ENCODE data around the gene SCP2. TPM values are rescaled to one million over a fixed set of nuclear protein-coding genes. Genes with fewer than 3 reads are reported as not detected.

The SCP2 gene
- total RNA-seq, 1 donor from 2014 or later = 120 TPM

DNA sequence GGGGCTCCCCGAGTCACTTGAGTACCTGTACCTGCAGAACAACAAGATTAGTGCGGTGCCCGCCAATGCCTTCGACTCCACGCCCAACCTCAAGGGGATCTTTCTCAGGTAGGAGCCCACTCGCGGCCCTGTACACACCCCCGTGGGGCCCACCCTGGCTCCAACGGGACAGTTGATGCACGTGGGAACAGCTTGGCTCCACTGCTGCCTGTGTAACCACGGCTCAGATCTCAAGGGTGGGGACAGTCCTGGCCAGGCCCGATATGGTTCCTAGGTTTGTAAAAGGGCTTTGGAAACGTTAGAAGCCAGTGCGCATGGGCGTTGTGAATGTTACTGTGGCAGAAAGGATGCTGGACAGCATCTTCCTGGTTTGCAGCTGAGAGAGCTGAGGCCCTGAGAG is 153.7 kb downstream of the SCP2 start:
- DNase-seq (ENCODE audit: low spot score) = no peak

GRCh38 chr1:53081384-53082066 is 154.4 kb downstream of the SCP2 start:
- DNase-seq (ENCODE audit: low spot score) = no peak

GRCh38 chr1:53082826-53083455 is 155.9 kb downstream of the SCP2 start:
- no peak for DNase-seq (ENCODE audit: low spot score)

DNA sequence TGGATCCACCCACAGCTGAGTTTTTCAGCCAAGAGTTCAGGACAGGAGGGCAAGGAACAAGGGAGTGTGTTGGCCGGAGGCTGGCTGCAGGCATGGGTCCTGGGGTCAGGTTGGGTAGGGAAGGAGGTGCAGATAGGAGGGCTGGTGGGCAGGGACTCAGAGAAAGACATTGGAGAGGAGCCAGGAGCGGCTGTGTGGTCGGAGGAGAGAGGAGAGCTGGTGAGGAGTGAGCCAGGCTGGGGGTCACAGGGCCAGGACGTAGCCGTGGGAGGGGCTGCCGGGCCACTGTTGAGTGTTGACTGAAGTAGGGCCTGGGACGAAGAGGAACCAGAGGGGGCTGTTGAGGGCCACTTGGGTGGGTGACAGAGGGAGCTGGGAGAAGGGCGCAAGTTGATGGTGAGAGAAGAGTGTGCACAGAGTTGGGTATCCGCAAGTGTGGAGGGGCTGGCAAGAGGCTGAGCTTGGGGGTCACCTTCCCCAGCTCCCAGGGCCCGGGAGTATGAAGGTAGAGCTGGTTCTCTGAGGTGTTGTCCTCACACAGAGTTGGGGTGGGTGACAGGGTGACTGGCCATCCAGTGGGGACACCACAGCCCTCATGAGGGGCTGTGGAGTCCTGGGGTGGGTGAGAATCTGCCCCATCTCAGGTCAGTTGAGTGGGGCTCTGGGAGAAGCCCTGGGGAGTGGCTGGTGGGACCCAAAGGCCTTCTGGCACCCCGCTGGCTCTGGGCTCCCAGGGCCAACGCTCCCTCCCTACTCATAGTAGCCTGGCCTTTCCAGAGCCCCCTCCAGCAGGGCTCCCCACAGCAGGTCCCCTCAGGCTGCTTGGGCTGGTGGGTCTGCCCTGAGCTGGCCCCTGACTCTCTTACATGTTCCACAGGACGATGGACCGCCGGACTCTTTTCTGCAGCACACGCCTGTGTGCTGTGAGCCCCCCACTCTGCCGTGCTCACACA is 156.8 kb downstream of the SCP2 start:
- DNase-seq (ENCODE audit: low spot score) = no peak

DNA sequence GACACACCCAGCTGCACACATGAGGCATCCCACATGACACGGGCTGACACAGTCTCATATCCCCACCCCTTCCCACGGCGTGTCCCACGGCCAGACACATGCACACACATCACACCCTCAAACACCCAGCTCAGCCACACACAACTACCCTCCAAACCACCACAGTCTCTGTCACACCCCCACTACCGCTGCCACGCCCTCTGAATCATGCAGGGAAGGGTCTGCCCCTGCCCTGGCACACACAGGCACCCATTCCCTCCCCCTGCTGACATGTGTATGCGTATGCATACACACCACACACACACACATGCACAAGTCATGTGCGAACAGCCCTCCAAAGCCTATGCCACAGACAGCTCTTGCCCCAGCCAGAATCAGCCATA is 157.5 kb downstream of the SCP2 start:
- no peak for DNase-seq (ENCODE audit: low spot score)

DNA sequence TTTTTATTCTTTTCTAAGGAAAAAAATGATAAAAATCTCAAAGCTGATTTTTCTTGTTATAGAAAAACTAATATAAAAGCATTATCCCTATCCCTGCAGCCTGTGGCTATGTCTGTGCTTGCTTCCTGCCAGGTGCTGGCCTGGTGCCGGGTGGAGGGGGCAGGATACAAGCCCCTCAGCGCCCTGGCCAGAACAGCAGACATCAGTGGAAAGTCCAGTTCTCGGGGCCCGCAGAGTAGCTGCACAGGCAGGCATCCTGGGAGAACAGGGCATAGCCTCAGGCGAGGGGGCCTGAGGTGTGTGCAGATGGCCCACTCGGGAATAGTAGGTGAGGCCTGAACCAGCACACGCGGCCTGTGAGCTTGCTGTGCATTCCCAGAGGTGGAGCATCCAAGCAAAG is 158.3 kb downstream of the SCP2 start:
- no peak for DNase-seq (ENCODE audit: low spot score)

GRCh38 chr1:53086491-53087070 is 159.5 kb downstream of the SCP2 start:
- peak; percentile 50 for DNase-seq (ENCODE audit: low spot score)

GRCh38 chr1:53087332-53088285 is 160.5 kb downstream of the SCP2 start:
- no peak for DNase-seq (ENCODE audit: low spot score)

- DNase-seq (ENCODE audit: low spot score) = no peak
These were observed 161.7 kb downstream of the SCP2 start for GRCh38 chr1:53088616-53089300.

- peak; percentile 21 for DNase-seq (ENCODE audit: low spot score)
These were observed 162.6 kb downstream of the SCP2 start for GRCh38 chr1:53089478-53090226.

DNA sequence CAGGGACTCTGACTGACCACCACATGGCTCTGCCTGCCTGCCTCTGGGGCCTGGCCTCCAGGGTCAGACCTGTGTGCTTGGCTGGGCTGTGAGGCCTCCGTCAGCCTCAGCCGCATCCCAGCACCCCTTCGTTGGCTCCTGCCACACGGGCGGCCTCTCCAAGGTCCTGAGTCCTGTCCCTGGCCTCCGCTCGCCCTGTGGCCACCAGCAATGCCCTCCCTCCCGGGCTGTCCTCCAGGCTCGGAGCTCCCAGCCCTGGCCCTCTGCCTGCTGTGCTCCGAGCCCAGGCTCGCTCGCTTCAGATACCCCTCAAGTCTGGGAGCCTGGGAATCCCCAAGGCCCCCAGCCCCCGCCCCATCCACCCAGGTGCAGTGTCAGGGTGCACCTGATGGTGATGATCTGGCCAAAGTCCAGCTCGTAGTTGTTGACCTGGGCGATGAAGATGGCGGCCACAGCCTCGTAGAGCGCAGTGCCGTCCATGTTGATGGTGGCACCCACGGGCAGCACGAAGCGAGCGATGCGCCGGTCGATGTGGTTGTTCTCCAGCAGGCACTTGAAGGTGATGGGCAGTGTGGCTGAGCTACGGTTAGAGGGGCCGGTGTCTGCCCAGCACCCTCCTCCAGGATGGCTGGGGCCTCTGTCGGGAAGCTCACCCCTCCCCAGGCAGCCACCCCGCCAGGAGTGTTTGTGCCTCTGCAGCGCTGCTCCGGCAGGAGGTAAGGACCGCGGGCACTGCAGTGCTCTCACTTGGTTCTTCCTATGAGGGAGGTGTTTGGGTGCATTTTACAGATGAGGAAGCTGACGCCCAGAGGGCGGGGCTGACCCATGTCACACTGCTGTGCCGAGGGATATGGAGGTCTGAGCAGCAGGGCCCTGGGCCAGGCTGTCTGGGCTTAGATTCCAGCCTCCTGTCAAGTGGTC is 163.4 kb downstream of the SCP2 start:
- DNase-seq (ENCODE audit: low spot score) = no peak

GRCh38 chr1:53091841-53092645 is 165.0 kb downstream of the SCP2 start:
- DNase-seq (ENCODE audit: low spot score) = no peak

DNA sequence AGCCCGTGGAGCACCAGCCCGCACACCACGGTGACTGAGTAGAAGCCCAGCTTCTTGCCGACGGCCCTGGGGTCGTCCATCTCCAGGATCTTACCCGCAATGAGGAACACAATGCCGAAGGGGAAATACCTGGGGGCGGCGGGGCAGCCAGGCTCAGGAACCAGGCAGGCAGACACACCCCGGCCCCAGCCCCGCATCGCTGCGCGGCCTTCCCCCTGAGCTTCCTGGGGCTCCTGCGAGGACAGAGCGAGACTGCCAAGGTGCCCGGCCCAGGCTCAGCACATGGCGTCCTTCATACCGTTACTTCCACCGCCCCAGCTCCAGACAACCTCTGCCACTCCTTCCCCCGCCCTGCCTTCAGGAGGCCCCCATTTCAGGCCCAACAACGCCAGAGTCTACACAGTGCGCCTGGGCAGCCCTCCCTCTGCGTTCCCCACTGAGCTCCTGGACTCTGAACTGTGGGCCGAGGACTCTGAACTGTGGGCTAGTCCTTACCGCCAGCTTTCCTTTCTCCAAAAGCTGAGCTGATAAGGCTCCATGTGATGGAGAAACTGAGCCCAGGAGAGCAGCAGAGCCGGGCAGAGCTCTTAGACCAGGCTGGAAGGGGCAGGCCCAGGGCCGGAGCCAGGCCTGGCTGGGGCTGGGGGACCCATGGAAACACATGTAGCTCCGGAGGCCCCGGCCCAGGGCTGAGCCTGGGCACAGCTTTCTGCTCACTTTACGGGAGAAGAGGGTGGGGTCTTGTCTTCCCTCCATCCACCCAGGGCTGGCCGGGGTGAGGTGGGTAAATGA is 165.8 kb downstream of the SCP2 start:
- no peak for DNase-seq (ENCODE audit: low spot score)

GRCh38 chr1:53093451-53093754 is 166.3 kb downstream of the SCP2 start:
- DNase-seq (ENCODE audit: low spot score) = no peak

DNA sequence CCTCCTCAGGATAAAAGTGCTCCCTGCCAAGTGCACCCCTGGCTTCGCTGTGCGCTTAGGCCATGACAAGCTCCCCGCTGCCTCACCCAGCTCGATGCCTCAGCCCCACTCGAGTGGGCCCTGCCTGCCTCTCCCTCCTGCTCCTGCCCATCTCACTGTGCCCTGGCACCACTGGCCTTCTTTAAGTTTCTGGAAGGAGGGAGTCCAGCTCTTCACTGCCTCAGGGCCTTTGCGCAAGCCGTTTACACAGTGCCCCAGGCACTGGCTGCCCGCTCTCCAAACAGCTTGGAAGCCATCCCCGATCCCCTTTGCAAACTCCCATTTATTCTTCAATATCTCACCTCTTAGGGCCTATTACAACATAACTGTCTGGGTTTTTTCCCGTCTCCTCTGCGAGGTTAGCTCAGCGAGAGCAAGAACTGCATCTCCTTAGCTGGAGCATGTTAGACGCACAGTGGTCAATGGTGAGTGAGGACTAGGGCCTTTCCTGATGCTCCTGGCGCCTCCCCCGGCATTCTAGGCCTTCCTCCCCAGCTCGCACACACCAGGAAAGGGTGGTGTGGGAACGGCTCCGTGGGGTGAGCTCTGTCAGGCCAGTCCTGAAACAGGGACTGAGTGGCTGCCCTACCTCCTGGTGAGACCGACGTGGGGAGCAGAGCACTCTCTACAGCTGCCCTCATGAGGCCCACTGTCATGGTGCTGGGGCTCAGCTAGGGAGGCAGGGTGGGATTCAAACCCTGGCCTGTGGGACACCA is 166.9 kb downstream of the SCP2 start:
- DNase-seq (ENCODE audit: low spot score) = no peak

- no peak for DNase-seq (ENCODE audit: low spot score)
These were observed 167.4 kb downstream of the SCP2 start for GRCh38 chr1:53094533-53094919.
